ENCODE measurements around the gene MEG3.

- TF ChIP-seq CTCF (IDR thresholded peaks at IDR 0.05) (no peak), POLR2A (IDR thresholded peaks at IDR 0.05) (no peak)
Observed at GRCh38 chr14:100803676-100804075, 22.2 kb upstream of the MEG3 start.

Measured in thyroid gland (tissue), 4 donors.